Subcutaneous adipose tissue (tissue), 4 donors: Measurements from ENCODE around the gene BLVRB. TPM values are rescaled to one million over a fixed set of nuclear protein-coding genes. Genes with fewer than 3 reads are reported as not detected.

Source experiments
- CTCF ChIP-seq: fragments of 450-650 bp; IDR thresholded peaks from one replicate; pipeline ENCODE4 v1.5.1; 2016; ENCODE audit warnings: low read depth, mild to moderate bottlenecking, control low read depth, antibody characterized with exemption, moderate library complexity
- total RNA-seq, 4 donors: library from RNA; depleted of rRNA; stranded (reverse); fragments of >200 nt; gene quantifications; one replicate each; pipeline ENCODE4 v1.1.0, GENCODE V29; 2016

BLVRB gene
- total RNA-seq, 4 donors from 2014 or later: 213 to 378 (median 247) TPM

- TF ChIP-seq CTCF: no peak
Measured at GRCh38 chr19:40464059-40465024, 1.2 kb downstream of the BLVRB start.

- no peak for TF ChIP-seq CTCF
Measured at GRCh38 chr19:40461669-40462221, 3.8 kb downstream of the BLVRB start.

DNA sequence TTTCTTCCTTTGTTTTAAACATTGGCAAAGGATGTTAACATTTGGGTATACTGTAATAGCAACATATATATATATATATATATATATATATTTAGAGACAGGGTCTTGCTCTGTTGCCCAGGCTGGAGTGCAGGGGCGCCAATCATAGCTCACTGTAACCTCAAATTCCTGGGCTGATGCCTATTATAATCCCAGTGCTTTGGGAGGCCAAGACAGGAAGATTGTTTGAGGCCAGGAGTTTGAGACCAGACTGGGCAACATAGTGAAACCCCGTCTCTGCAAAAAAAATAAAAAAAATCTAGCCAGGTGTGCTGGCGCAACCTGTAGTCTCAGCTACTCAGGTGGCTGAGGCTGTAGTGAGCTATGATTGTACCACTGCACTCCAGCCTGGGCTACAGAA is 5.4 kb downstream of the BLVRB start:
- TF ChIP-seq CTCF: no peak

DNA sequence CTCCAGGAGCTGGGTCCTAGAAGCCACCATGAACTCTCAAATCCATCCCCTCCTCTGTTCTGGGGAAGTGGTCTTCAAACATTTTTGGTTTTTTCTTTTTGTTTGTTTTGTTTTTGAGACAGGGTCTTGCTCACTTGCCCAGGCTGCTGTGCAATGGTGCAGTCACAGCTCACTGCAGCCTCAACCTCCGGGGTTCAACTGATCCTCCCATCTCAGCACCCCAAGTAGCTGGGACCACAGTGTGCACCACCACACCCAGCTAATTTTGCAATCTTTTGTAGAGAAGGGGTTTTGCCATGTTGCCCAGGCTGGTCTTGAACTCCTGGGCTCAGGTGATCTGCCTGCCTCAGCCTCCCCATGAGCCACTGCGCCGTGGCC is 7.0 kb downstream of the BLVRB start:
- no peak for TF ChIP-seq CTCF

- no peak for TF ChIP-seq CTCF
Measured at GRCh38 chr19:40457953-40458596, 7.5 kb downstream of the BLVRB start.

- TF ChIP-seq CTCF: no peak
Measured at GRCh38 chr19:40457048-40457447, 8.5 kb downstream of the BLVRB start.

GRCh38 chr19:40453151-40453735 is 12.3 kb downstream of the BLVRB start:
- TF ChIP-seq CTCF: no peak
